GM19328 (cell line): Measurements from ENCODE around the gene GRIP2.

ENCODE experiments used
- ATAC-seq: cut with Tn5 transposase; IDR thresholded peaks from one replicate; pipeline ENCODE4 v1.9.1; 2021; ENCODE audit warnings: mild to moderate bottlenecking, moderate library complexity; ENCODE audit not compliant: unreplicated experiment

The GRIP2 gene

GRCh38 chr3:14440531-14441239 is 99.5 kb downstream of the GRIP2 start:
- no peak for ATAC-seq

DNA sequence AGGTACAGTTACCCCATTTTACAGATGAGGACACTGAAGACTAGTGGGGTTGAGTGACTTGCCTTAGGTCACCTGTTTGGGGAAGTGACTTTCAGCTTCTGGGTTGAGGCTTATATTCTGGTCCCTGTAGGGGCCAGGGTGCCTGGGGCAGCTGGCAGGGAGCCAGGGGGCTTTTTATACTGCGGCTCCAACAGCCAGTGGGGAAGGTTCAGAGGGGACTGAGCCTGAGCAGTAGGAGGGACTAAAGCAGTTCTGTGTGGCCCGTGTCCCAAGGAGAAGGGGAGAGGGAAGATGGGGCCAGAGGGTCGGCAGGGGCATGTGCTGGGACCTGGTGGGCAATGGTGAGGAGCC is 100.0 kb downstream of the GRIP2 start:
- ATAC-seq, result no peak

DNA sequence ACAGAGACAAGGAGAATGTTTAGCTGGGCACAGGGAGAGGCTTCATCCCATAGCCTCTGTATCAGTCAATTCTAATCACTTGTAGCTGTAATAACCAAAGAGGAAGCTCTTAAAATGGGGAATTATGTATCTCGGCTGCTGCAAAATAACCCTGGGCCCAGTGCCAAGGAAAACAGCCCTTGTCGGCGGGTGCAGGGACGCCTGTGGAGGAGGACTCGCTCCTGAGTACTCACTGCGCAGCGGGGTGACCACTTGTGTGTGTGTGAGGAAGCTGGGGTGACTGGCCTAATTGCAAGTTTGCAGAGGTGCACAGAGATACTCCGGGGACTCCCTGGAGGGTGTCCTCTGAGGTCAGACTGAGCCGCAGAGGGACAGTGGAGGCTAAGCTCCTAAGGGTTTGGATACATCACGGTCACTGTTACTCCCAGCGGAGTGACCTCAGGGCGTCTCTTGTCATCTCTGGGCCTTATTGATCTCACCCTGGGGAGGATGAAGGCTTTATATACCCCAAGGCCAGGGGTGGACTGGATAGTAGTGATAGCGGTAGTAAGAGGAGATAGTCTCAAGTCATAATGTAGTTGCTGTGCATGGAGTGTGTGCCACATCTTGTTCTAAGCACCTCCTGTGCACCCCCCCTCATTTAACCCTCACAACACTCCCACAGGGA is 100.5 kb downstream of the GRIP2 start:
- no peak for ATAC-seq
